GM12891 (cell line): ENCODE data around the gene NBDY.

Source experiments
- POLR2A ChIP-seq: IDR thresholded peaks from 2 replicates; pipeline ENCODE4 v1.6.1; 2011; ENCODE audit warnings: low read depth, low read length, control low read depth
- POLR2AphosphoS5 ChIP-seq: IDR thresholded peaks from 2 replicates; pipeline ENCODE4 v1.6.1; 2011; ENCODE audit warnings: low read depth, low read length, control low read depth
- POU2F2 ChIP-seq: IDR thresholded peaks from 2 replicates; pipeline ENCODE4 v1.6.1; 2011; ENCODE audit warnings: low read depth, mild to moderate bottlenecking, control low read depth, low read length, moderate library complexity

GRCh38 chrX:56785442-56785841, 56.4 kb downstream of the NBDY start:
- TF ChIP-seq POLR2A: no peak
- TF ChIP-seq POLR2AphosphoS5: no peak
- no peak for TF ChIP-seq POU2F2
